PFSK-1 (cell line): Measurements from ENCODE around the gene RERE.

Experiments
- FOXP2 ChIP-seq: optimal IDR thresholded peaks from 2 replicates; pipeline ENCODE3; 2011; ENCODE audit warnings: borderline replicate concordance, control low read depth, inconsistent platforms; ENCODE audit not compliant: insufficient read depth; ENCODE audit errors: extremely low read length, extremely low read depth
- POLR2AphosphoS5 ChIP-seq: IDR thresholded peaks from 2 replicates; pipeline ENCODE4 v1.6.1; 2012; ENCODE audit warnings: low read depth, mild to moderate bottlenecking, control low read depth, low read length, moderate library complexity
- SIN3A ChIP-seq: IDR thresholded peaks from 2 replicates; pipeline ENCODE4 v1.6.1; 2012; ENCODE audit warnings: mild to moderate bottlenecking, low read length, moderate library complexity, borderline replicate concordance; ENCODE audit not compliant: insufficient read depth
- TAF1 ChIP-seq: IDR thresholded peaks from 2 replicates; pipeline ENCODE4 v1.6.1; 2012; ENCODE audit warnings: low read length, control low read depth, borderline replicate concordance; ENCODE audit not compliant: insufficient read depth
- TF ChIP-seq, protein P1 (sequence below), 2 experiments: IDR thresholded peaks; 2 replicates each; pipeline versions ENCODE4 v1.6.1 to v1.8.0; 2011 to 2012; ENCODE audit warnings: low read depth in 2 of 2, low read length in 2 of 2, control low read depth in 1 of 2, inconsistent platforms in 1 of 2, mild to moderate bottlenecking in 1 of 2, moderate library complexity in 1 of 2; ENCODE audit not compliant: insufficient read depth in 1 of 2

The RERE gene

GRCh38 chr1:8364528-8365442 is 452.7 kb downstream of the RERE start:
- TF ChIP-seq TAF1 (no peak), FOXP2 (no peak), SIN3A (no peak), POLR2AphosphoS5 (no peak)
- TF ChIP-seq, protein P1, sequence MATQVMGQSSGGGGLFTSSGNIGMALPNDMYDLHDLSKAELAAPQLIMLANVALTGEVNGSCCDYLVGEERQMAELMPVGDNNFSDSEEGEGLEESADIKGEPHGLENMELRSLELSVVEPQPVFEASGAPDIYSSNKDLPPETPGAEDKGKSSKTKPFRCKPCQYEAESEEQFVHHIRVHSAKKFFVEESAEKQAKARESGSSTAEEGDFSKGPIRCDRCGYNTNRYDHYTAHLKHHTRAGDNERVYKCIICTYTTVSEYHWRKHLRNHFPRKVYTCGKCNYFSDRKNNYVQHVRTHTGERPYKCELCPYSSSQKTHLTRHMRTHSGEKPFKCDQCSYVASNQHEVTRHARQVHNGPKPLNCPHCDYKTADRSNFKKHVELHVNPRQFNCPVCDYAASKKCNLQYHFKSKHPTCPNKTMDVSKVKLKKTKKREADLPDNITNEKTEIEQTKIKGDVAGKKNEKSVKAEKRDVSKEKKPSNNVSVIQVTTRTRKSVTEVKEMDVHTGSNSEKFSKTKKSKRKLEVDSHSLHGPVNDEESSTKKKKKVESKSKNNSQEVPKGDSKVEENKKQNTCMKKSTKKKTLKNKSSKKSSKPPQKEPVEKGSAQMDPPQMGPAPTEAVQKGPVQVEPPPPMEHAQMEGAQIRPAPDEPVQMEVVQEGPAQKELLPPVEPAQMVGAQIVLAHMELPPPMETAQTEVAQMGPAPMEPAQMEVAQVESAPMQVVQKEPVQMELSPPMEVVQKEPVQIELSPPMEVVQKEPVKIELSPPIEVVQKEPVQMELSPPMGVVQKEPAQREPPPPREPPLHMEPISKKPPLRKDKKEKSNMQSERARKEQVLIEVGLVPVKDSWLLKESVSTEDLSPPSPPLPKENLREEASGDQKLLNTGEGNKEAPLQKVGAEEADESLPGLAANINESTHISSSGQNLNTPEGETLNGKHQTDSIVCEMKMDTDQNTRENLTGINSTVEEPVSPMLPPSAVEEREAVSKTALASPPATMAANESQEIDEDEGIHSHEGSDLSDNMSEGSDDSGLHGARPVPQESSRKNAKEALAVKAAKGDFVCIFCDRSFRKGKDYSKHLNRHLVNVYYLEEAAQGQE (IDR thresholded peaks at IDR 0.05; ENCODE audit: insufficient read depth in 1 of 2, low read depth in 2 of 2, low read length in 2 of 2) = no peak

GRCh38 chr1:8363767-8364301 is 453.6 kb downstream of the RERE start:
- TF ChIP-seq TAF1 (no peak), FOXP2 (no peak), SIN3A (no peak), POLR2AphosphoS5 (no peak)
- TF ChIP-seq, protein P1 (IDR thresholded peaks at IDR 0.05; ENCODE audit: insufficient read depth in 1 of 2, low read depth in 2 of 2, low read length in 2 of 2) = no peak

DNA sequence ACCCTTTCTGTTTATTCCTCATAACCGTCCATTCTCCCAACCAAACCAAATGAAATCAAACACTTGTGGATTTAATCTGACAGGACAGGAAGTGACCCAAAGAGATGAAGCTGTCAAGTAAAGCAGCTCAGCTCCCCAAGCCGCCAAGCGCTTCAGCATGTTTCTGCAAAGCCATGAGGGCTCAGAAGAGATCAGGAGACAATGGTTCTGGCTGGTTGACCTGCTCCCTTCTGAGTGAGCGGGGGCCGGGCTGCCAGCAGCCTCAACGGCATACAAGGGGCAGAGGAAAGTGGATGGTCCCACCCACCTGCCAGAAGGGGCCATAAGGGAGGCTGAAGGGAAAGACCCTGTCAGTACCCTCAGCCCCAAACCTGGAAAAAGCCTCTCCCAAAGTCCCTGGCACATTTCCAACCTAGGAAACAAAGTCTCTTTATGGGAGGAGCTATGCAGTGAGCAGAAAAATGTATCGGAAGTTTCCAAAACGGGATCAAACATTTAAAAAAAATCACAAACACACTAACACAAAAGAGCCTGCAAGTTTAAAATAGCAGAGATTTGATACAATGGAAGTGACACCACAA is 454.2 kb downstream of the RERE start:
- TF ChIP-seq FOXP2 (no peak), TAF1 (no peak), POLR2AphosphoS5 (no peak), SIN3A (no peak)
- TF ChIP-seq, protein P1 (IDR thresholded peaks at IDR 0.05; ENCODE audit: insufficient read depth in 1 of 2, low read depth in 2 of 2, low read length in 2 of 2) = no peak

DNA sequence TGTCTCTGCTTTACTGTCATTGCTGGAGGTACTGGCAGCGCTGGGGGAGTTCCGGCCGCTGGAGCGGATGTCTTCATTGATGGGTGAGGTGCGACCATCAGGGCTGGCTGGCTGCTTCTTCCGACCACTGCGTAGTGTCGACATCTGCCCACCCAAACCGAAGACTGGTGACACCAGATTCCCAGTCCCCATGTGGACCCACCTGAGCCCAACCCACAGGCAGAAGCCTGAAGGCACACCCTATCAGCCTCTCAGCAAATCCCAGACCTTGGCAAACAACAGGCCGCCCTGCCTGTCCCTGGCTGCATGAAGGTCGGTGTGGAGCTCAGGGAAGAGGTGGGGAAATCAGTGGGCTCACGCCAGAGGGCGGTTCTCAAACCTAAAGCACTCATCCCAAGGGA is 454.7 kb downstream of the RERE start:
- TF ChIP-seq FOXP2 (no peak), TAF1 (no peak), POLR2AphosphoS5 (no peak), SIN3A (no peak)
- TF ChIP-seq, protein P1 (IDR thresholded peaks at IDR 0.05; ENCODE audit: insufficient read depth in 1 of 2, low read depth in 2 of 2, low read length in 2 of 2) = no peak
